Stimulated activated CD4-positive, alpha-beta T cell treated with anti-CD3 and anti-CD28 coated beads, Interleukin-15, amount 100 ng/mL, for 1 hour (primary cell): ENCODE data around the gene SOSTDC1.
"Not testable (repeated sequence)": the region's sequence is repeated elsewhere in the genome, so short reads cannot be mapped to it uniquely, and the experiment has no call there.

Experiments used
- DNase-seq, 2 donors: peaks; one replicate each; pipeline ENCODE4 v3.0.0-alpha.2; 2020; ENCODE audit warnings: low read depth in 1 of 2, low spot score in 1 of 2

The SOSTDC1 gene

GRCh38 chr7:16462431-16462889 is 3.1 kb downstream of the SOSTDC1 start:
- DNase-seq: no peak

- no peak for DNase-seq
These were observed 4.6 kb downstream of the SOSTDC1 start for GRCh38 chr7:16460789-16461493.

- not testable (repeated sequence) for DNase-seq
These were observed 9.2 kb downstream of the SOSTDC1 start for GRCh38 chr7:16456303-16456702.

GRCh38 chr7:16455591-16455990 is 9.9 kb downstream of the SOSTDC1 start:
- no peak for DNase-seq

- DNase-seq: no peak
These were observed 15.2 kb downstream of the SOSTDC1 start for GRCh38 chr7:16450366-16450765.

- no peak for DNase-seq
These were observed 17.7 kb downstream of the SOSTDC1 start for GRCh38 chr7:16447876-16448275.

- no peak for DNase-seq
These were observed 19.0 kb downstream of the SOSTDC1 start for GRCh38 chr7:16446508-16446907.

GRCh38 chr7:16443871-16444270 is 21.7 kb downstream of the SOSTDC1 start:
- DNase-seq: not testable (repeated sequence)

GRCh38 chr7:16438988-16439387 is 26.6 kb downstream of the SOSTDC1 start:
- DNase-seq: no peak

- no peak for DNase-seq
These were observed 29.2 kb downstream of the SOSTDC1 start for GRCh38 chr7:16436306-16436705.

GRCh38 chr7:16433568-16434122 is 31.9 kb downstream of the SOSTDC1 start:
- no peak for DNase-seq

- no peak for DNase-seq
These were observed 33.2 kb downstream of the SOSTDC1 start for GRCh38 chr7:16432425-16432731.

- DNase-seq: no peak
These were observed 33.7 kb downstream of the SOSTDC1 start for GRCh38 chr7:16431646-16432424.

- DNase-seq: no peak
These were observed 35.4 kb downstream of the SOSTDC1 start for GRCh38 chr7:16430133-16430532.

GRCh38 chr7:16428672-16429071 is 36.9 kb downstream of the SOSTDC1 start:
- DNase-seq: no peak

GRCh38 chr7:16428182-16428581 is 37.4 kb downstream of the SOSTDC1 start:
- no peak for DNase-seq

GRCh38 chr7:16423761-16424160 is 41.8 kb downstream of the SOSTDC1 start:
- DNase-seq: no peak

GRCh38 chr7:16422917-16423316 is 42.6 kb downstream of the SOSTDC1 start:
- no peak for DNase-seq

GRCh38 chr7:16422103-16422435 is 43.5 kb downstream of the SOSTDC1 start:
- DNase-seq: no peak

GRCh38 chr7:16421333-16422102 is 44.0 kb downstream of the SOSTDC1 start, which contains the start of gene CRPPA:
Gene CRPPA (minus strand): TSS chr7:16421538. CDS start chr7:16421322, 216 bp downstream.
- peak in 1 of 2 donors; percentile 16 for DNase-seq

GRCh38 chr7:16420649-16421332 is 44.7 kb downstream of the SOSTDC1 start:
- DNase-seq: peak; percentile 42 to 65
